ENCODE measurements around the gene GIPC2. TPM values are rescaled to one million over a fixed set of nuclear protein-coding genes. Genes with fewer than 3 reads are reported as not detected.

The GIPC2 gene
- total and polyA plus RNA-seq, 9 donors = 1.8 to 5.7 (median 3.0) TPM

DNA sequence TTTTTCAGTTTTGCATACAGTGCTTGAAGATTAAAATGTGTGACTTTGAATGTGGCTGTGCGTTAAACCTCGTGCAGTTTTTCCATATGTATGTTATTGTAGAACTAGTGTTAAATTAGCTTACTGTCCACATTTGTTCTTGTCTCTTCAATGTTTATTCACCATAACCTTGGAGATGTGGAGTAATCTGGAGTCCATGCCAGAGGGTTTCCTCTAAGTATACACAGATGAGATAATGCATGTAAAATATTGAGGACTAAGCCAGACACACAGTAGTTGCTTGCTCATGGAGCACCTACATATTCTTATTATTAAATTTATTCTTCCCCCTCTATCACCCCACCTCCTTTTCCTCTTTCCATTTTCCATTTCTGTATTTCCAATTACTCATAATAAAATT, 7.7 kb upstream of the GIPC2 start:
- 11 to 60% (median 14%) methylated on average over 2 of the region's 2 CpGs for WGBS, 3 donors
- H3K4me3 ChIP-seq = no peak overlapping the region
- no peaks in the 10 kb centered on the region for H3K4me1 ChIP-seq (ENCODE audit: insufficient read depth)
- no peak overlapping the region for H3K27ac ChIP-seq
- H3K36me3 ChIP-seq = no peaks in the 10 kb centered on the region
- intact Hi-C loops (cut with DNase I) = no loop called here
- TF ChIP-seq, protein P1, sequence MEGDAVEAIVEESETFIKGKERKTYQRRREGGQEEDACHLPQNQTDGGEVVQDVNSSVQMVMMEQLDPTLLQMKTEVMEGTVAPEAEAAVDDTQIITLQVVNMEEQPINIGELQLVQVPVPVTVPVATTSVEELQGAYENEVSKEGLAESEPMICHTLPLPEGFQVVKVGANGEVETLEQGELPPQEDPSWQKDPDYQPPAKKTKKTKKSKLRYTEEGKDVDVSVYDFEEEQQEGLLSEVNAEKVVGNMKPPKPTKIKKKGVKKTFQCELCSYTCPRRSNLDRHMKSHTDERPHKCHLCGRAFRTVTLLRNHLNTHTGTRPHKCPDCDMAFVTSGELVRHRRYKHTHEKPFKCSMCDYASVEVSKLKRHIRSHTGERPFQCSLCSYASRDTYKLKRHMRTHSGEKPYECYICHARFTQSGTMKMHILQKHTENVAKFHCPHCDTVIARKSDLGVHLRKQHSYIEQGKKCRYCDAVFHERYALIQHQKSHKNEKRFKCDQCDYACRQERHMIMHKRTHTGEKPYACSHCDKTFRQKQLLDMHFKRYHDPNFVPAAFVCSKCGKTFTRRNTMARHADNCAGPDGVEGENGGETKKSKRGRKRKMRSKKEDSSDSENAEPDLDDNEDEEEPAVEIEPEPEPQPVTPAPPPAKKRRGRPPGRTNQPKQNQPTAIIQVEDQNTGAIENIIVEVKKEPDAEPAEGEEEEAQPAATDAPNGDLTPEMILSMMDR (IDR thresholded peaks at IDR 0.05) = no peak
- TF ChIP-seq POLR2A (IDR thresholded peaks at IDR 0.05) = no peak
- TF ChIP-seq EP300 (IDR thresholded peaks at IDR 0.05) = no peak
- no peak for DNase-seq
- no peaks in the 10 kb centered on the region for H3K9me3 ChIP-seq
- no peaks in the 10 kb centered on the region for H3K27me3 ChIP-seq

- intact Hi-C loops (cut with DNase I) = no loop called here
- DNase-seq = no peak
- H3K4me3 ChIP-seq = no peak overlapping the region
- H3K9me3 ChIP-seq = no peaks in the 10 kb centered on the region
- H3K36me3 ChIP-seq = no peaks in the 10 kb centered on the region
- H3K27ac ChIP-seq = no peak overlapping the region
- H3K27me3 ChIP-seq = no peaks in the 10 kb centered on the region
- no peaks in the 10 kb centered on the region for H3K4me1 ChIP-seq (ENCODE audit: insufficient read depth)
- TF ChIP-seq POLR2A (IDR thresholded peaks at IDR 0.05) (no peak), EP300 (IDR thresholded peaks at IDR 0.05) (no peak)
- TF ChIP-seq, protein P1 (IDR thresholded peaks at IDR 0.05) = no peak
Measured at GRCh38 chr1:78038491-78038939, 7.3 kb upstream of the GIPC2 start.

DNA sequence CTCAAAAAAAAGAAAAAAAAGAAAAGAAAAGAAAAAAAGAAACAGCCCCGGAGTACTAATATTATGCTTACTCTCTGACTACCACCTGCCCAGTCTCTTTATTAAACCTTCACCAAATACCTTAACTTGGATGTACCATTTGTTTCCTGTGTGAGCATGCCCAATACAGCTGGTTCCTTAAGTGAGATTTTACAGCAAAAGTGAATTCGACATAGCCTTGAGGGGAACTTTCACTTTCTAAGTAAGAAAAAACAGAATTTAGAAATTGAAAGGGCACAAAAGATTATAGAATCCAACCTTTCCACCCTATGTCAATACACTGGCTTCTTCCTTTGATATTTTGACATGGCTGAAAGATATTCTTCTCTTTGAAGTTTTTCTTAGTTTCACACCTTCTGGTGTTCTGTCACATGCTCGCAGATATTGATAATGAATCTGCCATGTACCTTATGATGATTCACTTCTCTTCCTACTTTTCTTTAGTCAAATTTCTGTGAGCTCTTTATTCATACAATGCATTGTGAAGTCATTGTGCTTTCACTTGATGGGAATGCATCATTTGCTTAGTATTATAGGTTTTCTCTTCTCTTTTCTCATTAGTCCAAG, 5.2 kb upstream of the GIPC2 start:
- no peaks in the 10 kb centered on the region for H3K27me3 ChIP-seq
- H3K9me3 ChIP-seq = no peaks in the 10 kb centered on the region
- 62 to 78% (median 67%) methylated on average over 3 of the region's 3 CpGs for WGBS, 3 donors
- no peak for TF ChIP-seq EP300 (IDR thresholded peaks at IDR 0.05)
- TF ChIP-seq, protein P1 (IDR thresholded peaks at IDR 0.05) = no peak
- TF ChIP-seq POLR2A (IDR thresholded peaks at IDR 0.05) = no peak
- no peak overlapping the region for H3K27ac ChIP-seq
- no peak overlapping the region for H3K4me3 ChIP-seq
- H3K4me1 ChIP-seq (ENCODE audit: insufficient read depth) = no peaks in the 10 kb centered on the region
- intact Hi-C loops (cut with DNase I) = no loop called here
- no peak for DNase-seq
- no peaks in the 10 kb centered on the region for H3K36me3 ChIP-seq

DNA sequence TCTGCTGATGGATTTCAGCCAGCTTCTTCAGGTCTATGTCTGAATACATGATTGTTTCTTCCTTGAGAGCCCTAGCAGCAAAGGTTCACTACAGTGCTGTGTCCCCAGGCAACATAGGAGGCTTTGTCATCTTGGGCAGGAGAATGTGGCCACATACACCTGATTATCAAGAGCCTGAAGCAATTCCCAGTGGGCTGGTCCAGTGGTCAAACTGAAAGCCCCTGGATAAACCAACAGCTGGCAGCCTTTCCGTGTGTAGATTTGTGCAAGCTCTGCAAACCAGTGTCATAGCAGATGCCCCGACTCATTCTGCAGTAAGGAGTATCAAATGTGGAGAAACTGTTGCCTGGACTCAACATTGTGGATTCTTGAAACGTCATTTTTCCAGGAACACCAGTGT, 2.3 kb upstream of the GIPC2 start:
- H3K4me1 ChIP-seq (ENCODE audit: insufficient read depth) = peaks cover 6% of the 10 kb centered on the region
- no peaks in the 10 kb centered on the region for H3K36me3 ChIP-seq
- intact Hi-C loops (cut with DNase I) = no loop called here
- H3K9me3 ChIP-seq = no peaks in the 10 kb centered on the region
- no peak overlapping the region for H3K27ac ChIP-seq
- no peak for DNase-seq
- TF ChIP-seq, protein P1 (IDR thresholded peaks at IDR 0.05) = no peak
- TF ChIP-seq POLR2A (IDR thresholded peaks at IDR 0.05) = no peak
- no peak for TF ChIP-seq EP300 (IDR thresholded peaks at IDR 0.05)
- H3K27me3 ChIP-seq = no peaks in the 10 kb centered on the region
- WGBS, 3 donors = 66 to 83% (median 70%) methylated on average over 3 of the region's 3 CpGs
- no peak overlapping the region for H3K4me3 ChIP-seq
